HTR-8/SVneo (cell line): Measurements from ENCODE around the gene HGFAC.

ENCODE experiments used
- DNase-seq: peaks from one replicate; pipeline ENCODE4 v3.0.0; 2011; ENCODE audit warnings: low spot score, mixed read lengths; ENCODE audit not compliant: insufficient read length
- FAIRE-seq: peaks from 2 replicates; lab custom pipeline; 2011; peaks lifted over from hg19 to GRCh38; lab: Jason Lieb, UNC

The HGFAC gene

GRCh38 chr4:3441501-3442459, at the start of gene HGFAC:
Gene HGFAC, plus strand, starts transcription at chr4:3441968. Its CDS starts 34 bp downstream, at chr4:3442002.
- FAIRE-seq (no peak), DNase-seq (no peak)

GRCh38 chr4:3392321-3392720, 49.4 kb upstream of the HGFAC start:
- DNase-seq, result no peak
- no peak for FAIRE-seq

- DNase-seq, result no peak
- no peak for FAIRE-seq
Observed at GRCh38 chr4:3393171-3393570, 48.6 kb upstream of the HGFAC start.

- DNase-seq, result no peak
- FAIRE-seq, result no peak
Observed at GRCh38 chr4:3396600-3396999, 45.2 kb upstream of the HGFAC start.

- FAIRE-seq (no peak), DNase-seq (no peak)
Observed at GRCh38 chr4:3397128-3397527, 44.6 kb upstream of the HGFAC start.

- peak; percentile 40 for FAIRE-seq
- DNase-seq, result no peak
Observed at GRCh38 chr4:3399277-3400194, 42.2 kb upstream of the HGFAC start.

GRCh38 chr4:3401436-3402171, 40.2 kb upstream of the HGFAC start:
- DNase-seq (no peak), FAIRE-seq (peak; percentile 33)

- DNase-seq (no peak), FAIRE-seq (no peak)
Observed at GRCh38 chr4:3402491-3403347, 39.0 kb upstream of the HGFAC start.

- no peak for DNase-seq
Observed at GRCh38 chr4:3403348-3403906, 38.3 kb upstream of the HGFAC start.

GRCh38 chr4:3404546-3404945, 37.2 kb upstream of the HGFAC start:
- DNase-seq (no peak), FAIRE-seq (no peak)

More at GRCh38 chr4:3403348-3403906, 38.3 kb upstream of the HGFAC start:
- FAIRE-seq, result no peak

GRCh38 chr4:3405176-3405575, 36.6 kb upstream of the HGFAC start:
- FAIRE-seq (no peak), DNase-seq (no peak)

- FAIRE-seq (no peak), DNase-seq (no peak)
Observed at GRCh38 chr4:3406021-3406420, 35.7 kb upstream of the HGFAC start.

- FAIRE-seq (no peak), DNase-seq (no peak)
Observed at GRCh38 chr4:3406431-3406830, 35.3 kb upstream of the HGFAC start.

- FAIRE-seq, result no peak
- no peak for DNase-seq
Observed at GRCh38 chr4:3407171-3407771, 34.5 kb upstream of the HGFAC start.

GRCh38 chr4:3407930-3408792, 33.6 kb upstream of the HGFAC start:
- DNase-seq (no peak), FAIRE-seq (no peak)

- DNase-seq, result no peak
- no peak for FAIRE-seq
Observed at GRCh38 chr4:3408793-3409330, 32.9 kb upstream of the HGFAC start.

GRCh38 chr4:3409571-3410091, 32.1 kb upstream of the HGFAC start:
- no peak for FAIRE-seq
- DNase-seq, result no peak
